Large intestine (tissue), 3 donors: ENCODE results near the gene ITGA3. TPM values are rescaled to one million over a fixed set of nuclear protein-coding genes. Genes with fewer than 3 reads are reported as not detected.
A peak's percentile ranks its signal among the peaks of the same experiment; 100 is the strongest.

Experiments
- DNase-seq, 2 donors: peaks; one replicate each; pipeline versions ENCODE4 v3.0.0 to v3.0.0-alpha.2; 2013
- H3K27ac ChIP-seq: one replicate; pipeline ENCODE4 v1.5.1; 2013; ENCODE audit warnings: low read length
- H3K27me3 ChIP-seq: 2 replicates; pipeline ENCODE4 v1.6.1; 2013; ENCODE audit warnings: low read length; ENCODE audit not compliant: control insufficient read depth, insufficient read depth
- H3K36me3 ChIP-seq: 2 replicates; pipeline ENCODE4 v1.6.1; 2013; ENCODE audit warnings: low read length; ENCODE audit not compliant: control insufficient read depth, insufficient read depth
- H3K4me1 ChIP-seq: one replicate; pipeline ENCODE4 v1.6.1; 2013; ENCODE audit warnings: low read length; ENCODE audit not compliant: control insufficient read depth, insufficient read depth
- H3K4me3 ChIP-seq: one replicate; pipeline ENCODE4 v1.5.1; 2013; ENCODE audit warnings: low read length
- H3K9me3 ChIP-seq: one replicate; pipeline ENCODE4 v1.6.1; 2013; ENCODE audit warnings: mild to moderate bottlenecking, low read depth, low read length, moderate library complexity; ENCODE audit not compliant: control insufficient read depth
- WGBS: methylation state at CpG from one replicate; pipeline ENCODE4 v1.1.5; 2013; ENCODE audit warnings: low lambda C conversion rate; ENCODE audit not compliant: insufficient coverage; 5-methylcytosine and 5-hydroxymethylcytosine counted together
- polyA plus RNA-seq: library from polyadenylated mRNA; unstranded; fragments of 120-200 nt; gene quantifications from one replicate; pipeline ENCODE4 v1.2.1, GENCODE V29; 2013

Gene ITGA3
- polyA plus RNA-seq, 1 donor, result 61.8 TPM

DNA sequence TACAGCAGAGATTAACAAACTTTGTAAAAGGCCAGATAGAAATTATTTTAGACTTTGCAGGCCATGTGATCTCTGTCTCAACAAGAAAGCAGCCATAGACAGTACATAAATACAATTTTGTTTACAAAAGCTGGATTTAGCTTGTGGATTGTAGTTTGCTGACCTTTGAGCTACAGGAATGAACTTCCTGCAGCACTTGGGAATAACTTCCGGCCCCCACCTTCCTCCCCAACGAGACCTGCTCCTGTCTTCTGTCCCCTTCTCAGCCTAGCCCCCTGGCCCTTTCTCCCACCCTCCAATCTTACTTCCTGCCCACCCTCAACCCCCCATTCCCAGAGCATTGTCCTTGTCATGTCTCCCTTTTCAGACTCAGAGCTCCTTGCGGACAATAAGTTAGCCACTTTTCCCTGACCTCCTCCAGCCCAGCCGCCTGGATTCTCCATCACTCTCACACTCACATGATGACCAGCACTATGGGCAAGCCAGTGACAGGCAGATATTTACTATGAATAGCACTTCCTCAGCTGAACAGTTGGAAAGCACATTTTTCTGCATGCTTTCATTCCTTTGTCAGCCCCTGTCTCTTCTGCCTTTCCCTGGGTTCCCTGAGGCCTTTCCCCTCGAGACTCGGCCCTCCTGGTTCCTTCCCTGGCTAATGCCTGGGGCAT is 33.3 kb upstream of the ITGA3 start:
- DNase-seq, result no peak
- Histone ChIP-seq H3K36me3 (no peaks in the 10 kb centered on the region), H3K27ac (no peak overlapping the region), H3K4me1 (peaks cover 5% of the 10 kb centered on the region), H3K9me3 (no peaks in the 10 kb centered on the region), H3K27me3 (no peaks in the 10 kb centered on the region), H3K4me3 (no peak overlapping the region)
- no CpG with 5 or more reads among the region's 6 CpGs for WGBS

DNA sequence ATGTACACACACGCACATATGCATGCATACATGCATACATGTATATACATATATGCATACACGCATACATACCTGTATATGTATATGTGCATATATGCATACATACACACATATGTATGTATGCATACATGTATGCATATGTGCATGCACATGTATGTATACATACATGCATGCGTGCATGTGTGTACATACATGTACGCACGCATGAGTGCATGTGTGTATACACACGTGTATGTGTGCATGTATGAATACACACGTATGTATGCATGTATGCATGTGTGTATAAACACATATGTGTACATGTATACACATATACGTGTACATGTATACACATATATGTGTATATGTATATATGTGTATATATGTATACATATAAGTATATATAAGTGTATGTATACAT is 32.4 kb upstream of the ITGA3 start:
- H3K27me3 ChIP-seq, result peaks cover 2% of the 10 kb centered on the region
- no peak overlapping the region for H3K4me3 ChIP-seq
- H3K9me3 ChIP-seq, result no peaks in the 10 kb centered on the region
- peaks cover 10% of the 10 kb centered on the region for H3K4me1 ChIP-seq
- H3K36me3 ChIP-seq, result no peaks in the 10 kb centered on the region
- WGBS, result no CpG with 5 or more reads among the region's 8 CpGs
- no peak overlapping the region for H3K27ac ChIP-seq
- no peak for DNase-seq

DNA sequence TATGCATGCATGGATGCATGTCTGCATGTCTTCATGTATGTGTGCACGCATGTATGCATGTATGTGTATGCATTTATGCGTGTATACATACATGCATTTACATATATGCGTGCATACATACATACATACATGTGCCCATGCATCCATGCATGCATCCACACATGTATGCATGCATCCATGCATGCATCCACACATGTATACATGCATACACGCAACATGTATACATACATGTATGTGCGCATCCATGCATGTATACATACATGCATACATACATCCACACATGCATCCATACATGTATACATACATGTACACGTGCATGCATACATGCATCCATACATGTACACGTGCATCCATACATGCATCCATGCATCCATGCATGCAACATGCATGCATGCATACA is 31.1 kb upstream of the ITGA3 start:
- H3K36me3 ChIP-seq, result no peaks in the 10 kb centered on the region
- no peak overlapping the region for H3K4me3 ChIP-seq
- H3K4me1 ChIP-seq, result peaks cover 10% of the 10 kb centered on the region
- WGBS, result no CpG with 5 or more reads among the region's 7 CpGs
- no peak for DNase-seq
- H3K27ac ChIP-seq, result no peak overlapping the region
- no peaks in the 10 kb centered on the region for H3K9me3 ChIP-seq
- H3K27me3 ChIP-seq, result peaks cover 3% of the 10 kb centered on the region

DNA sequence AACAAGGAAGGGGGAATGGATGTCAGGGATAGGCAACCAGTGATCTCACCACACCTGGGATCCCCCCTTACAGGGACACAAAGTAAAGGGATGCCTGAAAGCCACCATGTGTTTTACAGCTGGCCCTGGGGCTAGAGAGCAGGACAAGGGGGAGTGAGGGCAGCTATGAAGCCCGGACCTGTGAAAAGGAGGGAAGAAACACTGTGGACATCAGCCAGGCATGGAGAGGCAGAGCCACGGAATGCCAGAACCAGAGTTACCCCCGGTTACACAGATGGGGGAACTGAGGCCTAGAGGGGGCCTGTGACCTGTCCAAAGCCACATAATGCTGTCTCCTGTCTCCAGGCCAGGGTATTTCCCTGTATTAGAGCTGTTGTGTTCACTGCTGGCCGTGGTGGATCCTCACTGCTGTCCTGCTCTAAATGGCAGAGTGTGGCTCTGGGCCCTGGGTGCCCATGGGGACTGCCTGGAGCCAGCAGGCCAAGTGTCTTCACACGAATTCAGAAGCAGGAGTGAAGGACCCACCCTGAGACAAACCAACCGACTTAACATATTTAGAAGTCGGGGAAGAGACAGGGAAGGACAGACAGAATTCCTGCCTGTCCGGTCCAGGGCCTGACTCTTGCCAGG is 29.7 kb upstream of the ITGA3 start:
- peaks cover 10% of the 10 kb centered on the region for H3K4me1 ChIP-seq
- H3K27me3 ChIP-seq, result peaks cover 3% of the 10 kb centered on the region
- H3K4me3 ChIP-seq, result no peak overlapping the region
- no peak overlapping the region for H3K27ac ChIP-seq
- no CpG with 5 or more reads among the region's 8 CpGs for WGBS
- DNase-seq, result no peak
- H3K36me3 ChIP-seq, result no peaks in the 10 kb centered on the region
- H3K9me3 ChIP-seq, result no peaks in the 10 kb centered on the region

DNA sequence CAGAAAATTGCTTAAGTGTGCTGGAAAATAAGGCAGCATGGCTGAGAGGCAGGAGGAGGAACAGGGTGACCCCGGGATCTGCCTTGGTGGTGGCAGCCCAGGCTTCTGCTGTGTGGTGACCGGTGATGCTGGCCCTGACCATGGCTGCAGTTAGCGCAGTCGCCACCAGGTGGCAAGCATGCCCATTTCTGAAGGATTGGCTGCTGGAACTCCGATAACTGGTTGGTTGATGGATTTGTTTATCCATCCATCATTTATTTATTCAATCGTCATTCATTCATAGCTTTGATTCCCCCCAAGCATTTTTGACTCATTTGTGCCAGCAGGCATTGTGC is 29.1 kb upstream of the ITGA3 start:
- DNase-seq, result peak; percentile 55 to 60
- H3K27me3 ChIP-seq, result peaks cover 3% of the 10 kb centered on the region
- no peak overlapping the region for H3K27ac ChIP-seq
- 0% methylated on average over 1 of the region's 6 CpGs for WGBS
- no peaks in the 10 kb centered on the region for H3K36me3 ChIP-seq
- no peak overlapping the region for H3K4me3 ChIP-seq
- H3K4me1 ChIP-seq, result peaks cover 10% of the 10 kb centered on the region
- H3K9me3 ChIP-seq, result no peaks in the 10 kb centered on the region

DNA sequence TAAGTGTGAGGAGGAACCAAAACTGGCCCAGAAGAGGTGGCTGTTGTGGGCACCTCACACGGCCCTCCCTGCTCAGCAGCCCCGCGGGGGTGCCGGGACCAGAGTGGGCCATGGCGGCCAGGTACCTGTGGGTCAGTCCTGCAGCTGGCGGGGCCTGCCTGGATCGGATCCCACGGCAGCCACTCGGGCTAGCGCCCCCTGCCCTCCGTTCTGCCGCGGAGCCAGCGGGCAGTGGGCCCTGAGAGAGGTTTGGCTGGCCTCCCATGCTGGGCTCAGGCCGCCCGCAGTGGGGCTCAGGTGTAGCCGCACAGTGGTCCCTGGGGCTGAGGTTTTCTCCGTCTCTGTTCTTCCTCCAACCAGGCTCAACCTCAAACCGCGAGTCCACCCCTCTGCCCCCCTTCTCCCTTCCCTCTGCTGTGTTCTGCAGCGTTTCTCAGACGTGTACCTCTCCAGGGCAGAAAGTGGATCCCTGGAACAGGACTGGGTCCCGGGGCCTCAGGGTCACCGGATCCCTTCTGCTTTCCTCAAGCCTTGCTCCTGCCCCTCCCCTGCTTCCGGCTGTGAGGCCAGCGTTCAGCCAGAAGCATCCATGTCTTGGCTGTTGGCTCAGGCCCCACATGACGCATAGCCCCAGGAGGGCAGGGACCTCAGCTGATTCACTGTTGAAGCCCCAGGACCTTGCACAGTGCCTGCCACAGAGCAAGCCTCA is 28.6 kb upstream of the ITGA3 start:
- no CpG with 5 or more reads among the region's 27 CpGs for WGBS
- no peaks in the 10 kb centered on the region for H3K9me3 ChIP-seq
- peak in 1 of 2 donors; percentile 43 for DNase-seq
- peaks cover 10% of the 10 kb centered on the region for H3K4me1 ChIP-seq
- H3K27ac ChIP-seq, result no peak overlapping the region
- H3K4me3 ChIP-seq, result no peak overlapping the region
- H3K27me3 ChIP-seq, result peaks cover 3% of the 10 kb centered on the region
- H3K36me3 ChIP-seq, result no peaks in the 10 kb centered on the region

DNA sequence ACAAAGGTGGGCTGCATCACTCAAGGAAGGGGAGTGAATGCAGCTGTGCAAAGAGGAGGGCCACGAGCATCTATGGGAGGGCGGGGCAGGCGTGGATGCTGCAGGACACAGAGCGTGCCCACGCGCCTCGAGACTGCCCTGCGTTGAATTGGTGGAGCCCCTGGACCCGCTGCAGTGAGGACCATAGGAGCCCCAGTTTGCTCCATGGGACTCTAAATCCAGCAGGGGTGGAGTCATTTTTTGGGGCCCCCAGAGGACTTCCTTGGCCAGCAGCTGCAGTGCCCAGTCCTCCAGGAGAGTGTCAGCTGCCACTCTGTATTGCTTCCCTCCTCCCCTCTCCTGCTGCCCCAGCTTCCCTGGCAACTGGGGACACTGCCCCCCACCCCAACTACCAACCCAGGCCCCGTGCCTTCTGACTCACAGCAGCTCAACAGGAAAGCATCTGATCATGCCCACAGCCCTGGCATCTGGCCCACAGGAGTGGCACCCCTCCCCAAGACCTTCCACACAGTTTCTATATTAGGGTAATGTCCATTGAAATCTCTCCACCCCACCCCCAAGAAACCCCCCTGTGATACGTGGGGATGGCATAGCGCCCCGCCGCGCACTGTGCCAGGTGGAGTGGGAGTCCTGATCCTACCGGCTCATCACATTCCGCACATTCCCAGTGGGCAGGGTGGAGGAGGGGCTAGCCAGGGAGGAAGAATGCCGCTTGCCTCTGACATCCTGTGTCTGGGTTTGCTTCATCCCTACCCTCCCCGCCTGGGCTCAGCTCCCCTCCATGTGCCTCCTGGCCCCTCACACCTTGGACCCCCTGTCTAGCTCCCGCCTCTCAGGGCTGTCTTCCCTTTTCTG is 27.8 kb upstream of the ITGA3 start:
- no peak overlapping the region for H3K27ac ChIP-seq
- no peak for DNase-seq
- 33% methylated on average over 1 of the region's 20 CpGs for WGBS

DNA sequence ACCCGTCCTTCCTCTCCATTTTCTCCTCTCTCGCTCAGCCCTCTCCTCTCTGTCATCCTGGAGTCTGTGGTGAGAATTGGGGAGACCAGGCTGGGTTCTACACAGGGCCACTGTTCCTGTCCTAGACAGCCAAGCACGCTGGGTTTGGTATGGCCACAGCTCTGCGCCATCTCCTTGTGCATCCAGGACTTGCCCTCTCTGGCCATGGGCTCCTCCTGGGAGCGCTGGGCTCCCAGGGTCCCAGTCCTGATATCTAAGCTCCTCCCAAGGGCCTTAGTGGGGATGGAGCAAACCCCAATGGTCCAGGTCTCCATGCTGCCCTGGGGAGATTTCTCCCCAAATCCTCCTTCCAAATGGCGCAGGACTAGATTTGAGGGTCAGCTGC is 27.2 kb upstream of the ITGA3 start:
- DNase-seq, result no peak
- Histone ChIP-seq H3K27me3 (peaks cover 3% of the 10 kb centered on the region), H3K4me1 (peaks cover 10% of the 10 kb centered on the region), H3K9me3 (no peaks in the 10 kb centered on the region), H3K27ac (no peak overlapping the region), H3K4me3 (no peak overlapping the region), H3K36me3 (no peaks in the 10 kb centered on the region)
- WGBS, result 52% methylated on average over 2 of the region's 6 CpGs

More for the DNA sequence above, 27.8 kb upstream of the ITGA3 start:
- Histone ChIP-seq H3K36me3 (no peaks in the 10 kb centered on the region), H3K27me3 (peaks cover 3% of the 10 kb centered on the region), H3K9me3 (no peaks in the 10 kb centered on the region), H3K4me1 (peaks cover 10% of the 10 kb centered on the region), H3K4me3 (no peak overlapping the region)

DNA sequence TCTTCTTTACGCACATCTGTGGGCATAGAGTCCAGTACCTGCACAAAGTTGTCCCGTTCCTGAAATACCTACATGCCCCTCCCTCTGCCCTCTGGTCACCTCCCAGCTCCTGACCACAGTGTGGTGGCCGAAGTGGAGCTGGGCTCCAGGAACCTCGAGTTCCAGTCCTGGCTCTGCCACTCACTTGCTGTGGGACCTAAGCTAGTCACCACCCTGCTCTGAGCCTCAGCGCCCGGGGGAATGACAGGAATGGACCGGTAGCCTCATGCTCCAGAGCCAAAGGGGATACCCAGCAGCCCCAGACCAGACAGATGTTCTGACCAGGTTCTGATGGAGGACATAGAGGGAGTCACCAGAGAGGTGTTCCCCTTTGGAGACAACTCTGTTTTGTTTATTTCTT is 26.7 kb upstream of the ITGA3 start:
- no CpG with 5 or more reads among the region's 7 CpGs for WGBS
- Histone ChIP-seq H3K4me3 (no peak overlapping the region), H3K4me1 (peaks cover 10% of the 10 kb centered on the region), H3K27me3 (peaks cover 3% of the 10 kb centered on the region), H3K27ac (no peak overlapping the region), H3K36me3 (no peaks in the 10 kb centered on the region), H3K9me3 (no peaks in the 10 kb centered on the region)
- no peak for DNase-seq

DNA sequence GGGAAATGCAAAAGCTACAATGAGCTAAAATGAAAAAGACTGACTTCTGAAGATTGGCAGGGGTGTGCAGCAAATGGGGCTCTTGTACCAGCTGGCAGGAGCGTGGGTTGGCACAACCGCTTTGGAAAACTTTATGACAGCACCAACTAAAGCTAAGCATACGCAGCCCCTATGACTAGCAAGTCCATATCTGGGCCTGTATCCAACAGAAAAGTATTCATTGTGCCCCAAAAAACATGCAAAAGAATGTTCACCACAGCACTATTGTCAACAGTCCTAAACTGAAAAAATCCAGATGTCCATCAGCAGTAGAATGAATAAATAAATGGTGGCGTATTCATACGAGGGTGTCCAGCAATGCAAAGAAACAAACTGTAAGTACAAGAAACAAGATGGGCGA is 22.6 kb upstream of the ITGA3 start:
- Histone ChIP-seq H3K4me3 (no peak overlapping the region), H3K36me3 (no peaks in the 10 kb centered on the region), H3K4me1 (peaks cover 31% of the 10 kb centered on the region), H3K9me3 (no peaks in the 10 kb centered on the region), H3K27ac (no peak overlapping the region), H3K27me3 (peaks cover 3% of the 10 kb centered on the region)
- DNase-seq, result no peak
- WGBS, result 94% methylated on average over 3 of the region's 6 CpGs
